ENCODE measurements around the gene CLPTM1.

CLPTM1 gene

GRCh38 chr19:45010306-45010705 lies 55.1 kb downstream of the CLPTM1 start:
- no peak for DNase-seq (ENCODE audit: low read depth)

- DNase-seq (ENCODE audit: low read depth), result no peak
Measured at GRCh38 chr19:45011959-45012358, 56.8 kb downstream of the CLPTM1 start.

GRCh38 chr19:45016388-45017314 lies 61.5 kb downstream of the CLPTM1 start:
- DNase-seq (ENCODE audit: low read depth), result peak; percentile 67

- no peak for DNase-seq (ENCODE audit: low read depth)
Measured at GRCh38 chr19:45019187-45019586, 64.0 kb downstream of the CLPTM1 start.

DNA sequence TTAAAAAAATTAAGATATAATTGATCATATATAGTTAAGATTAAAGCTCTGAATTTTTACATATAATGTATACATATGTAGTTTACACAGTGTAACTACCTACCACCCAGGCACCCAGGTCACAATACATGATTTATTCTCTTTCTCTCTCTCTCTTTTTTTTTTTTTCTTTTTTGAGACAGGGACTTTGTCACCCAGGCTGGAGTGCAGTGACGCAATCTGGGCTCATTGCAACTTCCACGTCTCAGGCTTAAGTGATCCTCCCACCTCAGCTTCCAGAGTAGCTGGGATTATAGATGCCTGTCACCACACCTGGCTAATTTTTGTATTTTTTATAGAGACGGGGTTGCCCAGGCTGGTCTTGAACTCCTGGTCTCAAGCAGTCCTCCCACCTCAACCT lies 64.9 kb downstream of the CLPTM1 start:
- no peak for DNase-seq (ENCODE audit: low read depth)

DNA sequence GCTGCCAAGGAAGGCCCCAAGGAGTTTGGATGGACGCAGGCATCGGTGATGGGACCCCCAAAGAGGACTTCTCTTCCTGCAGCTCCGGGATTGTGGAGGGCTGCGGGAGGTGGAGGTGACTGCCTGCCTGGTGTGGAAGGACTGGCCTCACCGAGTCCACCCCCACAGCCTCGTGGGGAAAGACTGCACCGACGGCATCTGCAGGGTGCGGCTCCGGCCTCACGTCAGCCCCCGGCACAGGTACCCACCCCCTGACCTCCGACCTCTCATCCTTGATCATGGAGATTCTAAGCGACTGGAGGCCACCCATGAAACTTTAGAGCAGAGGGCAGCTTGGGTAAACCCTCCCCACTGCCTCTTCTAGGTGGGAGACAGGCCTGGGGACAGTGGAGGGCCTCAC lies 66.8 kb downstream of the CLPTM1 start:
- no peak for DNase-seq (ENCODE audit: low read depth)

GRCh38 chr19:45023048-45023447 lies 67.9 kb downstream of the CLPTM1 start:
- no peak for DNase-seq (ENCODE audit: low read depth)

DNA sequence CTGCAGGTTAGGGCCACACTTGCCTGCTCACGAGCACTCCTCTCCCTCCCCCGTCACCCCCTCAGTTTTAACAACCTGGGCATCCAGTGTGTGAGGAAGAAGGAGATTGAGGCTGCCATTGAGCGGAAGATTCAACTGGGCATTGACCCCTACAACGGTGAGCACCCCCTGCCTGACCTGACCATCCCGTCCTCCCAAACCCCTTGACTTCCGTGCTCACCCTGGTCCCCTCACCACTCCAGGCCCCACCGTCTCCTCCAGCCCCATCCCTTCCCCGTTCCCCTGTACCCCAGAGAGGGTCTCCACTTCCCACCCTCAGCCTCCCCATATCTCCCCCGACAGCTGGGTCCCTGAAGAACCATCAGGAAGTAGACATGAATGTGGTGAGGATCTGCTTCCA lies 70.1 kb downstream of the CLPTM1 start:
- DNase-seq (ENCODE audit: low read depth), result no peak

DNA sequence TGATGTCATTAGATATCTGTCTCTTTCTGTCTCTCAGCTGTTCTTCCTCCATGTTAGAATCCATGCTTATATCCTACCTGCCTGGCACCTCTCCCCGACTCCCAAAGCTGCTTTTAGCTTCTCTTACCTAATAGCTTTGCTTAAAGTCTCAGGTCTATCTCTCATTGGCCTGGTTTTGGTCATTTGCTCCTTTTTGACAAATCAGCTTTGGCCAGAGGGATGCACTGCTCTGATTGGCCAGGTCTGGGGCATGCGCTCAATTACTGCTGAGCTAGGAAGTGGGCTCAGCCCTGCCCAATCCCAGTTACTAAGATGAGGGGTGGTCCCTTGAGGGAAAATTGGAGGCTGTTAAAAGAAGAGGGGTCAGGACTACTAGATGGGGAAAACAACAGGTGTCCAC lies 72.2 kb downstream of the CLPTM1 start:
- no peak for DNase-seq (ENCODE audit: low read depth)

GRCh38 chr19:45030825-45031224 lies 75.6 kb downstream of the CLPTM1 start:
- no peak for DNase-seq (ENCODE audit: low read depth)

- no peak for DNase-seq (ENCODE audit: low read depth)
Measured at GRCh38 chr19:45032421-45032820, 77.2 kb downstream of the CLPTM1 start.

GRCh38 chr19:45035755-45036154 lies 80.6 kb downstream of the CLPTM1 start:
- no peak for DNase-seq (ENCODE audit: low read depth)

DNA sequence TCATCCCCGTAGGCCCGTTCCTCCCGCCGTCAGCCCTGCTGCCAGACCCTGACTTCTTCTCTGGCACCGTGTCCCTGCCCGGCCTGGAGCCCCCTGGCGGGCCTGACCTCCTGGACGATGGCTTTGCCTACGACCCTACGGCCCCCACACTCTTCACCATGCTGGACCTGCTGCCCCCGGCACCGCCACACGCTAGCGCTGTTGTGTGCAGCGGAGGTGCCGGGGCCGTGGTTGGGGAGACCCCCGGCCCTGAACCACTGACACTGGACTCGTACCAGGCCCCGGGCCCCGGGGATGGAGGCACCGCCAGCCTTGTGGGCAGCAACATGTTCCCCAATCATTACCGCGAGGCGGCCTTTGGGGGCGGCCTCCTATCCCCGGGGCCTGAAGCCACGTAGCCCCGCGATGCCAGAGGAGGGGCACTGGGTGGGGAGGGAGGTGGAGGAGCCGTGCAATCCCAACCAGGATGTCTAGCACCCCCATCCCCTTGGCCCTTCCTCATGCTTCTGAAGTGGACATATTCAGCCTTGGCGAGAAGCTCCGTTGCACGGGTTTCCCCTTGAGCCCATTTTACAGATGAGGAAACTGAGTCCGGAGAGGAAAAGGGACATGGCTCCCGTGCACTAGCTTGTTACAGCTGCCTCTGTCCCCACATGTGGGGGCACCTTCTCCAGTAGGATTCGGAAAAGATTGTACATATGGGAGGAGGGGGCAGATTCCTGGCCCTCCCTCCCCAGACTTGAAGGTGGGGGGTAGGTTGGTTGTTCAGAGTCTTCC lies 82.4 kb downstream of the CLPTM1 start:
- DNase-seq (ENCODE audit: low read depth), result no peak

DNA sequence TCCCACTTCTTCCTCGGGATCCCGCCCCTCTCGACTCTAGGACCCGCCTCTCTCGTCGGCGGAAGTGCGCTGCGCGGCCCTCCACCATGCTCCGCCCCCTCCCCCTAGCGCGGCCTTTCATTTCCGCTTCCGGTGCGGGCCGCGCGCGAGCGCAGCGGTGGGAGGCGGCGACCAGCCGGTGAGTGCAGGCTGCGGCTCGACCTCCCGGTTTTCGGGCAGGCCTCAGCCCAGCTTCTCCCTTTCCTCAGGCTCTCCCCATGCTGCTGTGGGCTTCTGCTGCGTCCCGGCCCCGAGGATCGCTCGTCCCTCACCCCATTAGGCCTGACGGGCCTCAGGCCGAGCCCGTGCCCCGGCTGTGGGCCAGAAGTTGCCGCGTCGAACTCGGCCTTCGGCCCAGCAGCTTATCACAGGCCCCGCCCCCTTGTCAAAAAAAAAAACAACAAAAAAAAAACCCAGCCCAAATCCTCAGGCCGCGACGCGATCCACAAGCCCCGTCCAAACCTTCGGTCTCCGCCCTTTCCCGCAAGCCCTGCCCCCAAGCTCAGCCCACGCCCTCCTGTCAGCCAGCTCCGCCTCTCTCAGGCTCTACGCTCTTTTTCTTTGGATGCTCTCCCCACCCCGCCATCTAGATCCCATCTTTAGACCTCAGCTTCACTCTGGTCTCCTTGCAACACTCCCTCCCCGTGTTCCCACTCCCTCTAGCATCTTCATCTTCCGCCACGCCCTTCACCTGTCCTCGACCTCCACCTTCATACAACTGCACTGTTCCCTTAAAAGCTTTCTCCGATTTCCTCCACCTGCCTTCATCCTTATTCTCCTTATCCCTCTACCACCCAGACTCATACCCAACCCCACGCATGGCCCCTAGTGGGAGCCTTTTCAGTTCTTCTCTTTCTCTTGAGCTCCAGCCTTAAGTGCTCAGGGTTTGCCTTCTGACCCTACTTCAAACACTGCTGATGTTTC lies 84.0 kb downstream of the CLPTM1 start, which contains the start of gene CLASRP:
Gene CLASRP, plus strand, starts transcription at position 115 of the 963 bp plus-strand sequence. CDS start 1,168 bp downstream, outside the sequence.
- peak; percentile 86 for DNase-seq (ENCODE audit: low read depth)

DNA sequence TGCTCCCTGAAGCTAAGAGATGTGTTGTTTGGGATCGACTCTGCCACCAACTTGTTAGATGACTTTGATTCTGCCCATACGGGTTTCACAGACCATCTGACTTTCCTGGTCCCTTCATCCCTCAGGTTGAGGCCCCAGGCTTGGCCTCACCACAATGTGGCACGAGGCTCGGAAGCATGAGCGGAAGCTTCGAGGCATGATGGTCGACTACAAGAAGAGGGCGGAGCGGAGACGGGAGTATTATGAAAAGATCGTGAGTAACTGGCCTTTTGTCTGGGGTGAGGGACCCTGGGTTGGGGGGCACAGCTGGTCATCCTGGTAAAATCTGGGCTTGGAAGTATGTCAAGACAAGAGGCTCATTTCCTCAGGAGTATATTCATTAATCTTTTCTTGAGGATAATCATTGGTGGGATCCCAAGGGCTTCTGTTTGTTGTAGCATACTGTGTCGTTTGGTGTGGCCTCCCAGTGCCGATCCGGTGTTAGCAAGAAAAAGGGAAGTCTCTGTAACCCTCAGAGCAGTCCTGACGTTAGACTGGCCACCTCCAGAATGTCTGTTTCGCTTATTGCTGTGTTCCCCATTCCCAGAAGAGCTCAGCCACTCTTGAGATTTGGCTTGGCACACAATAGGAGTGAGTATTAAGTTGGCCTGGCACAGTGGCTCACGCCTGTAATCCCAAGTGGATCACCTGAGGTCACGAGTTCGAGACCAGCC lies 85.0 kb downstream of the CLPTM1 start:
- no peak for DNase-seq (ENCODE audit: low read depth)

GRCh38 chr19:45041125-45041524 lies 85.9 kb downstream of the CLPTM1 start:
- DNase-seq (ENCODE audit: low read depth), result no peak

Data from amniotic epithelial cell (primary cell).